ENCODE results near the gene TEKT5. TPM values are rescaled to one million over a fixed set of nuclear protein-coding genes. Genes with fewer than 3 reads are reported as not detected.

TEKT5 gene
- total RNA-seq, 1 experiment from 2014 or later = not detected

- Histone ChIP-seq H3K36me3 (ENCODE audit: insufficient read depth, low read length, poor library complexity, severe bottlenecking) (no peaks in the 10 kb centered on the region), H3K9me3 (ENCODE audit: low read depth, low read length, poor library complexity, severe bottlenecking) (no peaks in the 10 kb centered on the region), H3K27ac (ENCODE audit: low read depth, low read length, poor library complexity, severe bottlenecking) (no peak overlapping the region), H3K4me3 (ENCODE audit: low read depth, low read length, poor library complexity, severe bottlenecking) (no peak overlapping the region), H3K4me1 (ENCODE audit: insufficient read depth, low read length, poor library complexity, severe bottlenecking) (peaks cover 14% of the 10 kb centered on the region), H3K27me3 (replicated peaks; ENCODE audit: insufficient read depth, low read depth, low read length, poor library complexity) (no peaks in the 10 kb centered on the region)
- ChIA-PET CTCF (no interaction called here), POLR2A (ENCODE audit: low non-redundant PET) (no interaction called here)
- TF ChIP-seq CTCF (conservative IDR thresholded peaks at IDR 0.05; ENCODE audit: low read depth, low read length) (no peak), EZH2 (IDR thresholded peaks at IDR 0.05; ENCODE audit: borderline replicate concordance, low read depth, low read length, poor library complexity, severe bottlenecking) (no peak)
- DNase-seq (ENCODE audit: low spot score) = no peak
- intact Hi-C loops (cut with micrococcal nuclease; ENCODE audit: unreplicated experiment) = no loop called here
- no TSS peak for BruUV-seq (replicated peaks)
These were observed 47.4 kb downstream of the TEKT5 start for GRCh38 chr16:10647264-10647720.

- Histone ChIP-seq H3K27me3 (replicated peaks; ENCODE audit: insufficient read depth, low read depth, low read length, poor library complexity) (no peaks in the 10 kb centered on the region), H3K4me1 (ENCODE audit: insufficient read depth, low read length, poor library complexity, severe bottlenecking) (peaks cover 10% of the 10 kb centered on the region), H3K4me3 (ENCODE audit: low read depth, low read length, poor library complexity, severe bottlenecking) (no peak overlapping the region), H3K9me3 (ENCODE audit: low read depth, low read length, poor library complexity, severe bottlenecking) (no peaks in the 10 kb centered on the region), H3K27ac (ENCODE audit: low read depth, low read length, poor library complexity, severe bottlenecking) (no peak overlapping the region), H3K36me3 (ENCODE audit: insufficient read depth, low read length, poor library complexity, severe bottlenecking) (no peaks in the 10 kb centered on the region)
- BruUV-seq (replicated peaks) = no TSS peak
- intact Hi-C loops (cut with micrococcal nuclease; ENCODE audit: unreplicated experiment) = no loop called here
- no peak for DNase-seq (ENCODE audit: low spot score)
- POLR2A ChIA-PET (ENCODE audit: low non-redundant PET) = no interaction called here
- TF ChIP-seq EZH2 (IDR thresholded peaks at IDR 0.05; ENCODE audit: borderline replicate concordance, low read depth, low read length, poor library complexity, severe bottlenecking) (no peak), CTCF (conservative IDR thresholded peaks at IDR 0.05; ENCODE audit: low read depth, low read length) (no peak)
- CTCF ChIA-PET = no interaction called here
These were observed 48.0 kb downstream of the TEKT5 start for GRCh38 chr16:10646581-10647263.

GRCh38 chr16:10646228-10646580 lies 48.5 kb downstream of the TEKT5 start:
- no peaks in the 10 kb centered on the region for H3K27me3 ChIP-seq (replicated peaks; ENCODE audit: insufficient read depth, low read depth, low read length, poor library complexity)
- ChIA-PET POLR2A (ENCODE audit: low non-redundant PET) (no interaction called here), CTCF (no interaction called here)
- H3K27ac ChIP-seq (ENCODE audit: low read depth, low read length, poor library complexity, severe bottlenecking) = no peak overlapping the region
- no TSS peak for BruUV-seq (replicated peaks)
- H3K4me3 ChIP-seq (ENCODE audit: low read depth, low read length, poor library complexity, severe bottlenecking) = no peak overlapping the region
- no peak for DNase-seq (ENCODE audit: low spot score)
- peaks cover 5% of the 10 kb centered on the region for H3K4me1 ChIP-seq (ENCODE audit: insufficient read depth, low read length, poor library complexity, severe bottlenecking)
- TF ChIP-seq CTCF (conservative IDR thresholded peaks at IDR 0.05; ENCODE audit: low read depth, low read length) (no peak), EZH2 (IDR thresholded peaks at IDR 0.05; ENCODE audit: borderline replicate concordance, low read depth, low read length, poor library complexity, severe bottlenecking) (no peak)
- no peaks in the 10 kb centered on the region for H3K9me3 ChIP-seq (ENCODE audit: low read depth, low read length, poor library complexity, severe bottlenecking)
- H3K36me3 ChIP-seq (ENCODE audit: insufficient read depth, low read length, poor library complexity, severe bottlenecking) = no peaks in the 10 kb centered on the region
- intact Hi-C loops (cut with micrococcal nuclease; ENCODE audit: unreplicated experiment) = no loop called here

All from A673 (cell line).